ENCODE results near the gene XRCC5.

- no peak for TF ChIP-seq CTCF (IDR thresholded peaks at IDR 0.05)
- TF ChIP-seq SIN3A (IDR thresholded peaks at IDR 0.05; ENCODE audit: borderline replicate concordance, insufficient read depth, low read depth, low read length) = no peak
These were observed 23.4 kb downstream of the XRCC5 start for GRCh38 chr2:216132585-216132984.
